Skeletal muscle tissue (tissue), 4 donors: Measurements from ENCODE around the gene BCAS4. TPM values are rescaled to one million over a fixed set of nuclear protein-coding genes. Genes with fewer than 3 reads are reported as not detected.

ENCODE experiments used
- H3K27ac ChIP-seq: one replicate; pipeline ENCODE4 v1.7.0; 2013; ENCODE audit warnings: mild to moderate bottlenecking, low read depth, low read length, inconsistent platforms
- H3K27me3 ChIP-seq, 3 donors: one replicate each; pipeline ENCODE4 v1.7.0; 2013; ENCODE audit warnings: low read length in 3 of 3; ENCODE audit not compliant: control insufficient read depth in 3 of 3, insufficient read depth in 3 of 3
- H3K36me3 ChIP-seq, 3 donors: one replicate each; pipeline ENCODE4 v1.7.0; 2013; ENCODE audit warnings: low read length in 3 of 3; ENCODE audit not compliant: control insufficient read depth in 3 of 3, insufficient read depth in 3 of 3
- H3K4me1 ChIP-seq, 3 donors: one replicate each; pipeline ENCODE4 v1.7.0; 2013; ENCODE audit warnings: low read length in 3 of 3, mild to moderate bottlenecking in 3 of 3; ENCODE audit not compliant: control insufficient read depth in 3 of 3, insufficient read depth in 3 of 3
- H3K4me3 ChIP-seq, 3 donors: one replicate each; pipeline ENCODE4 v1.7.0; 2013; ENCODE audit warnings: low read length in 3 of 3
- H3K9ac ChIP-seq, 3 donors: one replicate each; pipeline ENCODE4 v1.7.0; 2013; ENCODE audit warnings: low read length in 3 of 3, mild to moderate bottlenecking in 3 of 3, moderate library complexity in 2 of 3, low read depth in 1 of 3
- H3K9me3 ChIP-seq, 3 donors: one replicate each; pipeline ENCODE4 v1.7.0; 2013; ENCODE audit warnings: low read length in 3 of 3; ENCODE audit not compliant: control insufficient read depth in 3 of 3
- total RNA-seq: library from RNA; depleted of rRNA; stranded (reverse); fragments of >200 nt; gene quantifications from one replicate; pipeline ENCODE4 v1.2.3, GENCODE V29; 2014
- donor health status: Osteomylitis.

Gene BCAS4
- total RNA-seq, 1 donor from 2014 or later, result 1.0 TPM

GRCh38 chr20:50805349-50805684, 10.5 kb downstream of the BCAS4 start:
- H3K9me3 ChIP-seq, result no peaks in the 10 kb centered on the region
- H3K27ac ChIP-seq, result no peak overlapping the region

GRCh38 chr20:50806126-50806768, 11.4 kb downstream of the BCAS4 start:
- no peaks in the 10 kb centered on the region for H3K4me1 ChIP-seq
- no peak overlapping the region for H3K9ac ChIP-seq
- no peak overlapping the region for H3K27ac ChIP-seq
- no peaks in the 10 kb centered on the region for H3K36me3 ChIP-seq
- H3K27me3 ChIP-seq, result no peaks in the 10 kb centered on the region
- H3K4me3 ChIP-seq, result no peak overlapping the region
- H3K9me3 ChIP-seq, result no peaks in the 10 kb centered on the region

More at GRCh38 chr20:50805349-50805684, 10.5 kb downstream of the BCAS4 start:
- H3K9ac ChIP-seq, result no peak overlapping the region
- no peaks in the 10 kb centered on the region for H3K4me1 ChIP-seq
- no peak overlapping the region for H3K4me3 ChIP-seq
- H3K27me3 ChIP-seq, result no peaks in the 10 kb centered on the region
- no peaks in the 10 kb centered on the region for H3K36me3 ChIP-seq

GRCh38 chr20:50810063-50810462, 15.2 kb downstream of the BCAS4 start:
- H3K9ac ChIP-seq, result no peak overlapping the region
- no peaks in the 10 kb centered on the region for H3K36me3 ChIP-seq
- no peak overlapping the region for H3K27ac ChIP-seq
- no peaks in the 10 kb centered on the region for H3K4me1 ChIP-seq
- no peak overlapping the region for H3K4me3 ChIP-seq
- peaks cover 0 to 3% (median 0%) of the 10 kb centered on the region in 3 donors for H3K27me3 ChIP-seq
- no peaks in the 10 kb centered on the region for H3K9me3 ChIP-seq

GRCh38 chr20:50810842-50811241, 16.0 kb downstream of the BCAS4 start:
- Histone ChIP-seq H3K9me3 (no peaks in the 10 kb centered on the region), H3K4me3 (no peak overlapping the region), H3K27ac (no peak overlapping the region), H3K9ac (no peak overlapping the region), H3K27me3 (peaks cover 0 to 3% (median 0%) of the 10 kb centered on the region in 3 donors), H3K36me3 (no peaks in the 10 kb centered on the region), H3K4me1 (no peaks in the 10 kb centered on the region)

- Histone ChIP-seq H3K27ac (no peak overlapping the region), H3K9ac (no peak overlapping the region), H3K27me3 (peaks cover 0 to 3% (median 0%) of the 10 kb centered on the region in 3 donors), H3K36me3 (no peaks in the 10 kb centered on the region), H3K4me3 (no peak overlapping the region), H3K4me1 (no peaks in the 10 kb centered on the region), H3K9me3 (no peaks in the 10 kb centered on the region)
These were observed 18.3 kb downstream of the BCAS4 start for GRCh38 chr20:50813101-50813643.

GRCh38 chr20:50813801-50814200, 18.9 kb downstream of the BCAS4 start:
- Histone ChIP-seq H3K27me3 (peaks cover 0 to 3% (median 0%) of the 10 kb centered on the region in 3 donors), H3K9me3 (no peaks in the 10 kb centered on the region), H3K4me1 (no peaks in the 10 kb centered on the region)

GRCh38 chr20:50814438-50815161, 19.7 kb downstream of the BCAS4 start:
- Histone ChIP-seq H3K27ac (no peak overlapping the region), H3K4me1 (no peaks in the 10 kb centered on the region), H3K9me3 (no peaks in the 10 kb centered on the region), H3K36me3 (no peaks in the 10 kb centered on the region), H3K27me3 (peaks cover 0 to 3% (median 0%) of the 10 kb centered on the region in 3 donors), H3K9ac (no peak overlapping the region), H3K4me3 (no peak overlapping the region)

More at GRCh38 chr20:50813801-50814200, 18.9 kb downstream of the BCAS4 start:
- Histone ChIP-seq H3K36me3 (no peaks in the 10 kb centered on the region), H3K27ac (no peak overlapping the region), H3K4me3 (no peak overlapping the region), H3K9ac (no peak overlapping the region)

GRCh38 chr20:50815162-50815989, 20.5 kb downstream of the BCAS4 start:
- H3K27me3 ChIP-seq, result peaks cover 0 to 3% (median 0%) of the 10 kb centered on the region in 3 donors
- no peak overlapping the region for H3K9ac ChIP-seq
- no peak overlapping the region for H3K27ac ChIP-seq
- no peaks in the 10 kb centered on the region for H3K4me1 ChIP-seq
- H3K9me3 ChIP-seq, result no peaks in the 10 kb centered on the region
- no peaks in the 10 kb centered on the region for H3K36me3 ChIP-seq
- no peak overlapping the region for H3K4me3 ChIP-seq

- Histone ChIP-seq H3K36me3 (no peaks in the 10 kb centered on the region), H3K9ac (no peak overlapping the region), H3K27me3 (peaks cover 0 to 3% (median 0%) of the 10 kb centered on the region in 3 donors), H3K4me1 (no peaks in the 10 kb centered on the region), H3K4me3 (no peak overlapping the region), H3K9me3 (no peaks in the 10 kb centered on the region), H3K27ac (no peak overlapping the region)
These were observed 22.9 kb downstream of the BCAS4 start for GRCh38 chr20:50817776-50818172.
